A549 (cell line): ENCODE data around the gene SH2B2.

Experiments
- BHLHE40 ChIP-seq: IDR thresholded peaks from 2 replicates; pipeline ENCODE4 v1.6.1; 2012; ENCODE audit warnings: low read depth, low read length, inconsistent platforms
- JUN ChIP-seq, 2 experiments: fragments of >200 bp; sonication (Bioruptor Twin); formaldehyde crosslinking; IDR thresholded peaks; 2 replicates in 1 of 2; 3 replicates in 1 of 2; pipeline ENCODE4 v1.6.1; 2016 to 2017
- JUNB ChIP-seq: fragments of >200 bp; sonication (Bioruptor Twin); formaldehyde crosslinking; IDR thresholded peaks from 2 replicates; pipeline ENCODE4 v1.6.1; 2016

- TF ChIP-seq JUN (IDR thresholded peaks at IDR 0.05) (no peak), JUNB (no peak), BHLHE40 (no peak)
These were observed 33.3 kb upstream of the SH2B2 start for GRCh38 chr7:102253066-102253972.
